ENCODE data around the gene NUDT1. TPM values are rescaled to one million over a fixed set of nuclear protein-coding genes. Genes with fewer than 3 reads are reported as not detected.
A peak's percentile ranks its signal among the peaks of the same experiment; 100 is the strongest.

The NUDT1 gene
- total RNA-seq, 2 experiments from 2014 or later, result 12.8 to 13.0 TPM

DNA sequence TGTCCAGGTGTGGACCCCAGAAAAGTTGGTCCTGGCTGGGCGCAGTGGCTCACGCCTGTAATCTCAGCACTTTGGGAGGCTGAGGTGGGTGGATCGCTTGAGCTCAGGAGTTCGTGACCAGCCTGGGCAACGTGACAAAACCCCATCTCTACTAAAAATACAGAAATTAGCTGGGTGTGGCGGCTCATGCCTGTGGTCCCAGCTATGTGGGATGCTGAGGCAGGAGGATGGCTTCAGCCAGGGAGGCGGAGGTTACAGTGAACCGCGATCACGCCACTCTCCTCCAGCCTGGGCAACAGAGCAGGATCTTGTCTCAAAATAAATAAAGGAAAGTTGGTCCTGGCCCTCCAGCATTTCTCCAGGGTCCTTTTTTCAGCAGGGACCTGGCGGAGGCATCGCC, 1.4 kb downstream of the NUDT1 start:
- peaks cover 17% of the 10 kb centered on the region for H3K4me1 Mint-ChIP-seq (ENCODE audit: low read depth)

DNA sequence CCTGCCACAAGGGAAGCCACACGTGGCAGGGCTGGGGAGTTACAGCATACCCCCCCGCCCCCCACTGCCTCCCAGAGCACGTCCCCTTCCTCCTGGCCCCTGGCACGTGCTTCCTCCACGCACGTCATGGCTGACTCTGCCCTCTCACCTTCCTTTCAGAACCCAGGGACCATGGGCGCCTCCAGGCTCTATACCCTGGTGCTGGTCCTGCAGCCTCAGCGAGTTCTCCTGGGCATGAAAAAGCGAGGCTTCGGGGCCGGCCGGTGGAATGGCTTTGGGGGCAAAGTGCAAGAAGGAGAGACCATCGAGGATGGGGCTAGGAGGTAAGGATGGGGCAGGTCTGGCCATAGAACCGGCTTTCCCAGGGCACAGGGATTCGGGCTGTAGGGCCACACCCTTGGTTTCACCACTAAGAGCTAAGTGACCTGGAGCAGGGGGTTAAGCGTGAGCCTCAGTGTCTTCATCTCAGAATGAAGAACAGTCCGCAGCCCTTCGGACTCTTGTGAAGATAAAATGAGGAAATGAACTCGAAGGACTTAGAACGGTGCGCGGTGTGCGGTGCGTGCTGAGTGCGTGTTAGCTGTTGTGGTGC, 2.5 kb downstream of the NUDT1 start:
- CTCF ChIA-PET, result no interaction called here
- TF ChIP-seq, protein P1, sequence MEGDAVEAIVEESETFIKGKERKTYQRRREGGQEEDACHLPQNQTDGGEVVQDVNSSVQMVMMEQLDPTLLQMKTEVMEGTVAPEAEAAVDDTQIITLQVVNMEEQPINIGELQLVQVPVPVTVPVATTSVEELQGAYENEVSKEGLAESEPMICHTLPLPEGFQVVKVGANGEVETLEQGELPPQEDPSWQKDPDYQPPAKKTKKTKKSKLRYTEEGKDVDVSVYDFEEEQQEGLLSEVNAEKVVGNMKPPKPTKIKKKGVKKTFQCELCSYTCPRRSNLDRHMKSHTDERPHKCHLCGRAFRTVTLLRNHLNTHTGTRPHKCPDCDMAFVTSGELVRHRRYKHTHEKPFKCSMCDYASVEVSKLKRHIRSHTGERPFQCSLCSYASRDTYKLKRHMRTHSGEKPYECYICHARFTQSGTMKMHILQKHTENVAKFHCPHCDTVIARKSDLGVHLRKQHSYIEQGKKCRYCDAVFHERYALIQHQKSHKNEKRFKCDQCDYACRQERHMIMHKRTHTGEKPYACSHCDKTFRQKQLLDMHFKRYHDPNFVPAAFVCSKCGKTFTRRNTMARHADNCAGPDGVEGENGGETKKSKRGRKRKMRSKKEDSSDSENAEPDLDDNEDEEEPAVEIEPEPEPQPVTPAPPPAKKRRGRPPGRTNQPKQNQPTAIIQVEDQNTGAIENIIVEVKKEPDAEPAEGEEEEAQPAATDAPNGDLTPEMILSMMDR (IDR thresholded peaks at IDR 0.05), result no peak
- POLR2A ChIA-PET, result no interaction called here
- Histone ChIP-seq H3K36me3 (ENCODE audit: insufficient read depth, low read length) (peaks cover under 1% of the 10 kb centered on the region), H3K9me3 (ENCODE audit: control insufficient read depth in 1 of 2, insufficient read depth in 1 of 2, low read length in 2 of 2) (no peaks in the 10 kb centered on the region), H3K27ac (ENCODE audit: low read depth in 1 of 2, low read length in 2 of 2) (no peak overlapping the region), H3K4me3 (ENCODE audit: low read length) (no peak overlapping the region), H3K4me1 (ENCODE audit: insufficient read depth, low read length) (peaks cover 36% of the 10 kb centered on the region), H3K27me3 (ENCODE audit: control insufficient read depth in 1 of 2, insufficient read depth in 2 of 2, low read length in 2 of 2) (no peaks in the 10 kb centered on the region)
- ATAC-seq (ENCODE audit: poor library complexity) (no peak), DNase-seq (no peak)
- H3K27ac Mint-ChIP-seq, result no peak overlapping the region
- intact Hi-C loops (cut with DNase I, micrococcal nuclease), result loop anchor here in 1 of 2 experiments (5.0 to 10.0 kb wide), 2 partner anchors 158 to 740 kb away; partner anchors contain the start of genes CHST12 and INTS1
- no peaks in the 10 kb centered on the region for H3K27me3 Mint-ChIP-seq
- no peak overlapping the region for H3K4me3 Mint-ChIP-seq
- H3K9me3 Mint-ChIP-seq, result no peaks in the 10 kb centered on the region
- peaks cover 24% of the 10 kb centered on the region for H3K4me1 Mint-ChIP-seq (ENCODE audit: low read depth)
- peaks cover 24% of the 10 kb centered on the region for H3K36me3 Mint-ChIP-seq (ENCODE audit: low read depth)

More for the DNA sequence above, 1.4 kb downstream of the NUDT1 start:
- TF ChIP-seq, protein P1 (IDR thresholded peaks at IDR 0.05), result no peak
- DNase-seq (no peak), ATAC-seq (ENCODE audit: poor library complexity) (no peak)
- intact Hi-C loops (cut with DNase I, micrococcal nuclease), result loop anchor here in 1 of 2 experiments (5.0 to 10.0 kb wide), 2 partner anchors 159 to 739 kb away; partner anchors contain the start of genes CHST12 and INTS1
- Mint-ChIP-seq H3K4me3 (peak overlapping the region; percentile 63), H3K9me3 (no peaks in the 10 kb centered on the region), H3K36me3 (ENCODE audit: low read depth) (peaks cover 26% of the 10 kb centered on the region), H3K27ac (no peak overlapping the region), H3K27me3 (no peaks in the 10 kb centered on the region)
- ChIA-PET POLR2A (no interaction called here), CTCF (no interaction called here)
- H3K27me3 ChIP-seq (ENCODE audit: control insufficient read depth in 1 of 2, insufficient read depth in 2 of 2, low read length in 2 of 2), result no peaks in the 10 kb centered on the region
- H3K27ac ChIP-seq (ENCODE audit: low read depth in 1 of 2, low read length in 2 of 2), result no peak overlapping the region
- H3K9me3 ChIP-seq (ENCODE audit: control insufficient read depth in 1 of 2, insufficient read depth in 1 of 2, low read length in 2 of 2), result no peaks in the 10 kb centered on the region
- H3K36me3 ChIP-seq (ENCODE audit: insufficient read depth, low read length), result peaks cover 9% of the 10 kb centered on the region
- H3K4me3 ChIP-seq (ENCODE audit: low read length), result no peak overlapping the region
- peaks cover 29% of the 10 kb centered on the region for H3K4me1 ChIP-seq (ENCODE audit: insufficient read depth, low read length)

DNA sequence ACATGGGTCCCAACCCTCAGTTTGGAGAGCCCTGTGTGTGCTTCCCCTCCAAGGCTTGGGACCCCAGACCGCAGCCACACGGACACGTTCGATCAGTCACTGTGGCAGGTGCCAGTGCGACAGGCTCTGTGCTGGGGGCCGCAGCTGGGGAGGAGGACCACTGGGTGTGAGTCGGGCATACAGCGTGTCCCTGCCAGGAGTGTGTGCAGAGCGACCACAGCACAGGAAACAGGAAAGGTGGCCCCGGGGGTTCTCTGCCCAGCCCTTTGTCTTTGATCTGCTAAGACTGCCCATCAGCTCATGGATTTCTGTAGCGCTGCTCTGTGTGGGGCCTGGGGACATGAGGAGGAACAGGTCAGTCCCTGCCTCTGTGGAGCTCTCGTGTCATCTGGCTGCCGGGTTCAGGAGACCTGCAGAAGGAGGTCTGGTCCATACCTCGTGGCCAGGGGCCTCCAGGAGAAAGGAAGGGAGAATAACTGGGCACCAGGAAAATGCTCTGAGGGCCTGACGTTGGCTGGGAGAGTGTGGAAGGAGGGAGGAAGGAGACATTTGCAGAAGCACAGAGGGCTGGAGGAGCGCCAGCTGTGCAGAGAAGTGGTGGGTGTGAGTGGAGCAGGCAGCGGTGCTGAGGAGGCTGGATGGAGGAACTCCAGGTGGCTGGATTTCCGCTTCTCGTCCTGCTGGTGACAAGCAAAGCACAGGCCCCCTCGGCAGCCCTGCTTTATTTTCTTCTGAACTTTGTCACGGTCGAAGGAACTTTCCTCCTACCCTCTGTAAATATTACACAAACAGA, 4.1 kb downstream of the NUDT1 start:
- Histone ChIP-seq H3K27ac (ENCODE audit: low read depth in 1 of 2, low read length in 2 of 2) (no peak overlapping the region), H3K9me3 (ENCODE audit: control insufficient read depth in 1 of 2, insufficient read depth in 1 of 2, low read length in 2 of 2) (peaks cover 0 to 4% of the 10 kb centered on the region in 2 experiments), H3K36me3 (ENCODE audit: insufficient read depth, low read length) (no peaks in the 10 kb centered on the region), H3K4me1 (ENCODE audit: insufficient read depth, low read length) (peaks cover 28% of the 10 kb centered on the region), H3K27me3 (ENCODE audit: control insufficient read depth in 1 of 2, insufficient read depth in 2 of 2, low read length in 2 of 2) (no peaks in the 10 kb centered on the region), H3K4me3 (ENCODE audit: low read length) (no peak overlapping the region)
- Mint-ChIP-seq H3K36me3 (ENCODE audit: low read depth) (peaks cover 16% of the 10 kb centered on the region), H3K27me3 (no peaks in the 10 kb centered on the region), H3K4me1 (ENCODE audit: low read depth) (peaks cover 15% of the 10 kb centered on the region), H3K4me3 (peak overlapping the region; percentile 51), H3K9me3 (no peaks in the 10 kb centered on the region), H3K27ac (no peak overlapping the region)
- DNase-seq, result no peak
- intact Hi-C loops (cut with DNase I, micrococcal nuclease), result loop anchor here in 1 of 2 experiments (10.0 kb wide), 1 partner anchor 741 kb away; the partner anchor contains the start of gene INTS1
- ChIA-PET POLR2A (no interaction called here), CTCF (interaction anchor here (1.3 kb wide), 1 partner anchor 102 kb away, joined by 3 read pairs; no protein-coding TSS in a partner anchor)
- TF ChIP-seq, protein P1 (IDR thresholded peaks at IDR 0.05), result no peak
- ATAC-seq (ENCODE audit: poor library complexity), result no peak
